ENCODE results near the gene SFT2D1.
"Not testable (repeated sequence)": the region's sequence is repeated elsewhere in the genome, so short reads cannot be mapped to it uniquely, and the experiment has no call there.

The SFT2D1 gene

DNA sequence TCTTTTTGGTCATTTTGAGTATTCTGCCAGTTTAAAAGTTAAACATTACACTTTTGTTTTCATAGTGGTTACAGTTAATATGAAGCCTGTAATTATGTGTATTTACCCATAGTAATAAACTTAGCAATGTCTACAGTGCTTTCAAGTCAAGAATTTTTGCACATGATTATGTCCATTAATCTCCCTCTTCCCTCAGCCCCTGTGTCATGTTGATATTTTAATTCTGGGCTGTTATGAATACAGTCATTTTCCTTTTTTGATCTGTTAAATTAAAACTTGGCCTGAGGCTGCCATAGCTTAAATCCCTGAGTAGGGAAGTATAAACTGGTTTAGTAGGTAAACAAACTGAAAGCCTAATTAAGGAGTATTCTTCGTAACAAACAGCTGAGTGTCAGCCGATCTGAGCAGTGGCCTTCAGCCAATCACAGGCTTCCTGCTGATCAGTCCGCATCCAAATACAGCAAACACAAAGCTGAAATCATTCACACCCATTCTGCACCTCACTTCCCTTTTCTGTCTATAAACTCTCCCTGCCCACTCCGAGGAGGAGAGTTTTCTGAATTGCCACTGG is 9.5 kb upstream of the SFT2D1 start:
- TF ChIP-seq, protein P1, sequence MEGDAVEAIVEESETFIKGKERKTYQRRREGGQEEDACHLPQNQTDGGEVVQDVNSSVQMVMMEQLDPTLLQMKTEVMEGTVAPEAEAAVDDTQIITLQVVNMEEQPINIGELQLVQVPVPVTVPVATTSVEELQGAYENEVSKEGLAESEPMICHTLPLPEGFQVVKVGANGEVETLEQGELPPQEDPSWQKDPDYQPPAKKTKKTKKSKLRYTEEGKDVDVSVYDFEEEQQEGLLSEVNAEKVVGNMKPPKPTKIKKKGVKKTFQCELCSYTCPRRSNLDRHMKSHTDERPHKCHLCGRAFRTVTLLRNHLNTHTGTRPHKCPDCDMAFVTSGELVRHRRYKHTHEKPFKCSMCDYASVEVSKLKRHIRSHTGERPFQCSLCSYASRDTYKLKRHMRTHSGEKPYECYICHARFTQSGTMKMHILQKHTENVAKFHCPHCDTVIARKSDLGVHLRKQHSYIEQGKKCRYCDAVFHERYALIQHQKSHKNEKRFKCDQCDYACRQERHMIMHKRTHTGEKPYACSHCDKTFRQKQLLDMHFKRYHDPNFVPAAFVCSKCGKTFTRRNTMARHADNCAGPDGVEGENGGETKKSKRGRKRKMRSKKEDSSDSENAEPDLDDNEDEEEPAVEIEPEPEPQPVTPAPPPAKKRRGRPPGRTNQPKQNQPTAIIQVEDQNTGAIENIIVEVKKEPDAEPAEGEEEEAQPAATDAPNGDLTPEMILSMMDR (IDR thresholded peaks at IDR 0.05; ENCODE audit: low read depth, low read length): no peak
- DNase-seq (ENCODE audit: extremely low read depth, low read depth): no peak

DNA sequence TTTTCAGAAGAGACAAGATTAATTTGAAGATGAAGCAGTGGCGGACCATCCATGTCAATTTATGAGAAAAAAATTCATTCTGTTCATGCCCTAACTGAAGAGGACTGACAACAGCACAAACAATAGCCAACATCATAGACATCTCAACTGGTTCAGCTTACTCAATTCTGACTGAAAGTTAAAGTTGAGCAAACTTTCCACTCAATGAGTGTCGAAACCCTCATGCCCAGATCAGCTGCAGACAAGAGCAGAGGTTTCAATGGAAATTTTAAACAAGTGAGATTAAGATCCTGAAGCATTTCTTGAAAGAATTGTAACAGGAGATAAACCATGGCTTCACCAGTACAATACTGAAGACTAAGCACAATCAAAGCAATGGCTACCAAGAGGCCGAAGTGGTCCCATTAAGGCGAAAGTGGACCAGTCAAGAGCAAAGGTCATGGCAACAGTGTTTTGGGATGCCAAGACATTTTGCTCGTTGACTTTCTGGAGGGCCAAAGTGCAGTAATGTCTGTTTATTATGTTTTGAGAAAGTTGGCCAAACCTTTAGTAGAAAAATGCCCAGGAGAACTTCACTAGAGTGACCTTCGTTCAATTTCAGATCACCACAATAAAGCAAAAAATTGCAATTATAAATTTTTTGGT is 6.1 kb upstream of the SFT2D1 start:
- TF ChIP-seq, protein P1 (IDR thresholded peaks at IDR 0.05; ENCODE audit: low read depth, low read length): no peak
- DNase-seq (ENCODE audit: extremely low read depth, low read depth): no peak

DNA sequence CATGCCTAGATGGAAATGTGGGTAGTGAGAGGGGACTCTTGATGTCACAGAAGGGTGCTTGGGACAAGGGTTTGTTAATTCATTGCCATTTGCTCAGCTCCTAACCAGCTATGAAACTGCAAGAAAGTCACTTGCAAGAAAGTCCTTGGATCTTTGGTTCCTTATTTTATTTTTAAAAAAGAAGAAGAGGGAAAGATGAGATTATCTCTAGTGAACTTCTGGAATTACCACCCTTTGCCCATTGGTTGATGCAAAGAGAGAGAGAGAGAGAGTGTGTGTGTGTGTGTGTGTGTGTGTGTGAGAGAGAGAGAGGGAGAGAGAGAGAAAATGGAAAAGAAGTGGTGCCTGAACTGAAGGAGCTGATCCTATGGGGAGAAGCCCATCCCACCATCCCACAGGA is 4.6 kb upstream of the SFT2D1 start:
- no peak for DNase-seq (ENCODE audit: extremely low read depth, low read depth)
- TF ChIP-seq, protein P1 (IDR thresholded peaks at IDR 0.05; ENCODE audit: low read depth, low read length): no peak

DNA sequence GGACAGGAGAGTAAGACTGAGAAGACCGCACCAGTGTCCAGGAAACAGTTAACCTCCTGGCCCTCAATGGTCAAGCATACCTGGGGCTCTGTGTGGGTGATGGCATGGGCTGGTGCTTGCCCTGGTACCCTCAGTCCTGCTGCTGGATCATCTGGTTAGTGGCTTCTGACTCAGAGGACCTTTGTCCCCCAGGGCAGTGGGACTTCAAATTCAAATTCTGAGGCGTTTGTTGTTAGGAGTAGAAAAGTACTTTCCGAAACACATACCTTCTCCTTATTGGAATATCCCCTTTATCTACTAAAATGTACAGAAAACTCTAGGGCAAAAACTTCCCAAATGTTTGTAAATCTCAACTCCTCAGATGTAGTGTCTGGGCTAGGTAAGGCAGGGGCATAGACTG is 4.1 kb upstream of the SFT2D1 start:
- DNase-seq (ENCODE audit: extremely low read depth, low read depth): no peak
- TF ChIP-seq, protein P1 (IDR thresholded peaks at IDR 0.05; ENCODE audit: low read depth, low read length): no peak

DNA sequence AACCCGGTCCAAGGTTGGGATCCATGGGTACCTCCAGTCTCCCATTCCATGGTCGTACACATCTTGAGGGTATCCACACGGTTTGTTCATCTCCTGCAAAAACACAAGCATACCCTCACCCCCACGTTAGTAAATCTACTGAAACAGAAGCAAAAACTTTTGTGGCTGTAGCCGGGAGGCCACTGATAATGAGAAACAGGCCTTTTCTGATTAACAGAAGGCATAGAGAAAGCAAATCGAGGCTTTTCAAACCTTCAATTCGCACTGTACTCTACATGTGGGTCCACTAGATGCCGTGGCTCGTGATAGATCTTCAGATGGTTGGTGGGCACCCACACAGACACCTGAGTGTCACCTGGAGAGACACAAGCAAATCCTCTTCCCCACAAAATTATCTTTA is 3.3 kb upstream of the SFT2D1 start:
- DNase-seq (ENCODE audit: extremely low read depth, low read depth): not testable (repeated sequence)

DNA sequence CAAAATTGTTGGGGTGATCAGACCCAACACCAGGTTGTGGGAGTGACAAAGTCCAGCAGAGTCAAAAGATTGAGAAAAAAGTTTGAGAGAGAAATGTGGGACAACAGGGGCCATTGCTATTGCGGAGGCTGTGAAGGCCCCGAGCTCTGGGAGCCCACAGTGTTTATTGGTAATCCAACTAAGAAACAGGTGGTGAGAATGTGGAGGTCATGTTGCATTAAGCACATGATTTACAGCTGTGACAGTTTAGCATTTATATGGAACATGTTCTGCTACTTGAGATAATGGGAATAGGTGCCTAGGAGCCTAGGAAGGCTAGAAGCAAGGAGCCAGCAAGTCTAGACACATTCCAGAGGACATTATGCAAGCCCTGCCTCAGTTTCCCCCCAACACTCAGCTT is 2.6 kb upstream of the SFT2D1 start:
- not testable (repeated sequence) for DNase-seq (ENCODE audit: extremely low read depth, low read depth)

DNA sequence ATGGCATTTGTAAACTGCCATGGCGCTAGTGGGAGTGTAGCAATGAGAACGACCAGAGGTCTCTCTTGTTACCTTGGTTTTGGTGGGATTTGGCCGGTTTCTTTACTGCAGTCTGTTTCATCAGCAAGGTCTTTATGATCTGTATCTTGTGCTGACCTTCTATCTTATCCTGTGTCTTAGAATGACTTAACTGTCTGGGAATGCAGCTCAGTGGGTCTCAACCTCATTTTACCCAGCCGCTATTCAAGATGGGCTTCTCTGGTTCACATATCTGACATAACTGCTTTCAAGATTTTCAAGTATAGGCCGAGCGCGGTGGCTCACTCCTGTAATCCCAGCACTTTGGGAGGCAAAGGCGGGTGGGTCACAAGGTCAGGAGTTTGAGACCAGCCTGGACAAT is 1.9 kb upstream of the SFT2D1 start:
- TF ChIP-seq, protein P1 (IDR thresholded peaks at IDR 0.05; ENCODE audit: low read depth, low read length): no peak
- no peak for DNase-seq (ENCODE audit: extremely low read depth, low read depth)

DNA sequence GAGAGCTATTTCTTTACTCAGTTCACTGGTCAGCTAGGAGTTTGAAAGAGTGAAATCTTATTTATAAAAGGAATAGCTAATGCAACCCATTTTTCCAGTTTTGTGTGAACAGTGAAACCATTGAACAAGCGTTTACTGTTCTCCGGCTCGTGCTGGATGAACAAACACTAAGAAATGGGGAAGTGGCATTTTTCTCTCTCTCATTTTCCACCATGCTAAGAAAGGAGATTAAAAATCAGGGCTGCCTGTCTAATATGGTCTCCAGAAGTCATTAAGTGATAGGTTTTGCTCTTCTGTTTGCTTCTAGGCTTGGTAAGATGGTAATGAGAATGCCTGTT is 774 bp upstream of the SFT2D1 start:
- TF ChIP-seq, protein P1 (IDR thresholded peaks at IDR 0.05; ENCODE audit: low read depth, low read length): no peak
- no peak for DNase-seq (ENCODE audit: extremely low read depth, low read depth)
